Fibroblast of skin of back (primary cell): Measurements from ENCODE around the gene PRSS48.
A peak's percentile ranks its signal among the peaks of the same experiment; 100 is the strongest.
"Not testable (repeated sequence)": the region's sequence is repeated elsewhere in the genome, so short reads cannot be mapped to it uniquely, and the experiment has no call there.

Experiments used
- DNase-seq: peaks from one replicate; pipeline ENCODE4 v3.0.0-alpha.2; 2013

The PRSS48 gene

DNA sequence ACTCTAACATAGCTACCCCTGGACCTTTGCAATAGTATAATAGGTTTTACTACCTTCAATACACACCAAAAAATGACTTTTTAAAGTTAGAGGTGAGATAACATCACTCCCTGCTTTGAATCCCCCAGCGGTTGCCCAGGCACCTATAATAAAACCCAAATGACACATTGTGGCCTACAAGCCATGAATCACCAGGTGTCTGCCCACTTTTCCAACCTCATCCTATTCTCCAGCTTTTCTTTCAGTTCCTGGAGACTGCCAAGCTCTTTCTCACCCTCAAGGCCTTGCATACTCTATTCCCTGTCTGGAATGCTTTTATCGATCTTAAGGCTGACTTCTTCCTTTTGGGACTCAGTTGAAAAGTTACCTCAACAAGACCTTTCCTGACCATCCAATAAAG lies 16.4 kb upstream of the PRSS48 start:
- DNase-seq = no peak

DNA sequence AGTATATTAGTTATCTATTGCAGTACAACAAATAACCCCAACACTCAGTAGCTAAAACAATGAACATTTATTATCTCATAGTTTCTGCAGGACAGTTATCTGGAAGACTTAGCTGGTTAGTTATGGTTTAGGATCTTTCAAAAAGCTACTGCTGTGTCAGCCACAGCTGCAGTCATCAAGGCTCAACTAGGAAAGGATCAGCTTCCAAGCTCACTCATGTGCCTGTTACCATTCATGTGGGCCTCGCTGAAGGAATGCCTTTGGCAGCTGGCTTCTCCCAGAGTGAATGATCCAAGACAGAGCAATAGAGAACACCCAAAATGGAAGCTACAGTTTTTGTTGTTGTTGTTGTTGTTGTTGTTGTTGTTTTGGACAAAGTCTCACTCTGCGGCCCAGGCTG lies 13.5 kb upstream of the PRSS48 start:
- no peak for DNase-seq

DNA sequence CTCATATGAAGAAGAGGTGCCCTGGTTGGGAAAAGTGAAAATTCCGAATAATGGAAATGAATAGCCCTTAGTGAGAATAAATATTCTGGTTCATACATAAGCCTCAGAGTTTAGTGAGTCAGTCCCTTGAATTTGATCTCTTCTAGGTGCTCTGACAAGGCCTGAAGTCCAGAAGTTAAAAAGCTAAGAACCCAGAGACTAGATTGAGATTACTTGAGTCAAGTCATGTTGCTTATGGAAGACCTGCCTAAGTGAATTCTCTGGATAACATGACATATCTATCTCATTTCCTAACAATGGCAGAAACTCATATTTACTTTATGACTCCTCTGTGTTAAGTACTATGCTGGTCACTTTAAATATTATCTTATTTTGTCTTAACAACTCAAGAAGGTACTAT lies 10.5 kb upstream of the PRSS48 start:
- peak; percentile 59 for DNase-seq

DNA sequence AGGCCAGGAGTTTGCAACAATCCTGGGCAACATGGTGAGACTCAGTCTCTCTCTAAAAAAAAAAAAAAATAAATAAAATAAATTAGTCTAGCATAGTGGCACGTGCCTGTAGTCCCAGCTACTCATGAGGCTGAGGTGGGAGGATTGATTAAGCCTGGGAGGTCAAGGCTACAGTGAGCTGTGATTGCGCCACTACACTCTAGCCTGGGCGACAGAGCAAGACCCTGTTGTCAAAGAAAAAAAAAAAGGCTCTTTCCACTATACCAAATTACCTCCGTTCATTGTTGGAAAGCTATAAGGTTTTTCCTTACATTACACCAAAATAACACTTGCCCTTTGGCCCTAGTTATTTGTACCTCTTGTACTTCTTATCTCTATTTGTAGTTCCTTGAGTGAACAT lies 9.9 kb upstream of the PRSS48 start:
- DNase-seq = no peak

DNA sequence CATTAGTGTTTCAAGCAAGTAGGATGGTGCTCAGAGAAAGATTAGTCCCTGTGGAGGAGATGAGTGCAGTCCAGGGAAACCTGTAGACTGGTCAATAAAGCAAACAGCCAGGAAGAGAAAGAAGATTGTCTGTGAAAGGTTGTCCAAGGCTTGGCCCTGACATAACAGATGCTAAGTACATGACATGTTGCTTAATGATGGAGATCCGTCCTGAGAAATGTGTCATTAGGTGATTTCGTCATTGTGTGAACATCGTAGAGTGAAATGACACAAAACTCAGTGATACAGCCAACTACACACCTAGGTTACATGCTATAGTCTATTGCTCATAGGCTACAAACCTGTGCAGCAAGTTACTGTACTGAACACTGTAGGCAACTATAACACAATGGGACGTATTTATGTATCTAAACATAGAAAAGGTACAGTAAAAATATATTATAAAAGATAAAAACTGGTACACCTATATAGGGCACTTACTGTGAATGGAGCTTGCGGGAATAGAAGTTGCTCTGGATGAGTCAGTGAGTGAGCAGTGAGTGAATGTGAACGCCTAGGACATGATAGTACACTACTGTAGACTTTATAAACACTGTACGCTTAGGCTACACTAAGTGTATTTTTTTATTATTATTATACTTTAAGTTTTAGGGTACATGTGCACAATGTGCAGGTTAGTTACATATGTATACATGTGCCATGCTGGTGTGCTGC lies 9.0 kb upstream of the PRSS48 start:
- DNase-seq = no peak

DNA sequence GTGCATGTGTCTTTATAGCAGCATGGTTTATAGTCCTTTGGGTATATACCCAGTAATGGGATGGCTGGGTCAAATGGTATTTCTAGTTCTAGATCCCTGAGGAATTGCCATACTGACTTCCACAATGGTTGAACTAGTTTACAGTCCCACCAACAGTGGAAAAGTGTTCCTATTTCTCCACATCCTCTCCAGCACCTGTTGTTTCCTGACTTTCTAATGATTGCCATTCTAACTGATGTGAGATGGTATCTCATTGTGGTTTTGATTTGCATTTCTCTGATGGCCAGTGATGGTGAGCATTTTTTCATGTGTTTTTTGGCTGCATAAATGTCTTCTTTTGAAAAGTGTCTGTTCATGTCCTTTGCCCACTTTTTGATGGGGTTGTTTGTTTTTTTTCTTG lies 8.1 kb upstream of the PRSS48 start:
- not testable (repeated sequence) for DNase-seq

DNA sequence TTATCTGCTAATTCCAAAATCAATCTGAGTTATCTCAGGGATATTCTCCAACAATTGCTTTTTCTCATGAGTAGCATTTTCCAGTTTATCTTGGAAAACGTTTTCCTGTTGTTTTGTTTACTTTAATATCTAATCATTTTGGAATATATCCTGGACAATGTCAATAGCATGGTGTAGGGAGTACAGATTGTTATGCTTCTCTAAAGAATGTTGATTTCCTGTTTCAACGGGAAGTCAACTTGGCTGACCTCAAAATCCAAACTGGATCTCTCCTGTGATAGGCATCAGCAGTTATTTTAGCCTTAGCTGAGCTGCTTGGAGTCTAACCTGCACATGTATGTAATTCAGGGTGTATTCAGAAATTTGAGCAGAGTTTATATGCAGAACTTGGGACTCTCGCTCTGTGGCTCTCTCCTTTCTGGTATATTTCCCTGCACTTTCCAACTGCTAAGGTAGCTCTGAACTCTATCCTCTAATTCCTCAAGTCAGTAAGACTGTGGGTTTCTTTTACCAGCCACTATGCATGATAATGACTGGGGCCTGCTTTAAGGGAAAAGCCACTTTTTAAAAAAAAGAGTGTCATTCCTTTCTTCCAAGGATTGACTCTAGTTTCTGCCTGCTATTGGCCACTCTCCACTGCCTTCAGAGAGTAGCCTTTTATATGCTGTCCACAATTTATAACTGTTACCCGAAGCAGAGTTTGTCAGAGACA lies 7.7 kb downstream of the PRSS48 start:
- no peak for DNase-seq

DNA sequence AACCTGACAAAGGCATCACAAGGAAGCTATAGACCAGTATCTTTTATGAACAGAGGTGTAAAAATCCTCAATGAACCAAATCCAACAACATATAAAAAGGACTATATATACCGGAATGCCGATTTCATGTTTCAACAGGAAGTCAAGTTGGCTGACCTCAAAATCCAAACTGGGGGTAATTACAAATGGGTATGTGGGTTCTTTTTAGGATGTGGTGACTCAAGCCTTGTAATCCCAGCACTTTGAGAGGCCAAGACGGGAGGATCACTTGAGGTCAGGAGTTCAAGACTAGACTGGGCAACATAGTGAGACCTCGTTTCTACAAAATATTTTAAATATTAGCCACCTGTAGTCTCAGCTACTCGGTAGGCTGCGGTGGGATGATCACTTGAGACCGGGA lies 10.4 kb downstream of the PRSS48 start:
- DNase-seq = peak; percentile 25

DNA sequence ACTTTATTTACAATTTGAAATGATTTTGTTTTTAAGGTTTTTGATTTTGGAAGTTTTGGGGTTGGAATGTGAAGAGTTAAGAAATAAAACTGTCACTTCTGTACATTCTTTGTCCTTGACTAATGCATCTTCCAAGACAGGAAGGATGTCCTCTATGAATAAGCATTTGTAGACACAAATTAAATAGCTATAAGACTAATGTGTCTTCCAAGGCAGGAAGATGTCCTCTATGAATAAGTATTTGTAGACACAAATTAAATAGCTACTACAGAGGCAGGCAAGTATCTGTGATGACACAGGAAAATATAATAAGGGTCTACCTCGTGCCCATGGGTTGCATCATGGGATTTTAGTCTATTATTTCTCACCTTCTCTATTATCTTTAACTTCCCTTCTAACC lies 14.5 kb downstream of the PRSS48 start:
- DNase-seq = peak; percentile 67

DNA sequence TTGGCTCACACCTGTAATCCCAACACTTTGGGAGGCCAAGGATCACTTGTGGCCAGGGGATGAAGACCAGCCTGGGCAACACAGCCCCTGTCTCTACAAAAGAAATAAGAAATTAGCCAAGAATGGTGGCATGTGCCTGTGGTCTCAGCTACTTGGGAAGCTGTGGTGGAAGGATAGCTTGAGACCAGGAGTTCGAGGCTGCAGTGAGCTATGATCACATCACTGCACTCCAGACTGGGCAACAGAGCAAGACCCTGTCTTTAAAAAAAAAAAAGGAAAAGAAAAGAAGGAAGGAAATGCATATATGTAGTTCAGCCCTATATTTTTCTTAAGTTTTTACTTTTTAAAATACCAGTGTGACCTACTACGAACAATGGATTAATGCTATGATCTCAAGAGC lies 15.1 kb downstream of the PRSS48 start:
- no peak for DNase-seq

DNA sequence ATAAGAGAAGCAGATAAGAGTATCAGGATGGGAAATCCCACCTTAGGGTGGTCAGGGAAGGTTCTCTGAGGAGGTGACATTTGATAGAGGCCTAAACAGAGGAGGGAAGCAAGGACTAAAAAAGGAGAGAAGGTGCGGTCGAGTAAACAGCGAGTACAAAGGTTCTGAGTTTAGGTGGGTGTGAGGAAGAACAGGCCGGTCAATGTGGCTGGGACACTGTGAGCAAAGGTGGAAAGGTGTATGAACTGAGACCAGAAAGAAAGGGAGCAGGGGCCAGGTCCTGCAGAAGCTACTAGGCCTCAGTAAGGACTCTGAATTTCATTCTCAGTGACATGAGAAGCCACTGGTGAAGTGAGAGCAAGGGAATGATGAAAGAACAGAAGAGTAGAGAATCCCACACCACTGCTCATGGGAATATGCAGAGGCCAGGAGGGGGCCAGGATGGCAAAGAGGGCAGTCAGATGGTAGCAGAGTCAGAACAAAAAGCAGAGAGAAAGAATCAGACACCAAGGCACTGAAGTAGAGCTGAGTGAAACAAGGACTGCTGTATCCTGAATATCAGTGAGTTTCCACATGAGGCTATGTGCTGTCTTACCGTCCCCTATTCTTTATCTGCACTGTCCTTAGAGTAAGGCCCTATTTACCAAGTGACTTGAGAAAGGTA lies 18.0 kb downstream of the PRSS48 start:
- DNase-seq = no peak

DNA sequence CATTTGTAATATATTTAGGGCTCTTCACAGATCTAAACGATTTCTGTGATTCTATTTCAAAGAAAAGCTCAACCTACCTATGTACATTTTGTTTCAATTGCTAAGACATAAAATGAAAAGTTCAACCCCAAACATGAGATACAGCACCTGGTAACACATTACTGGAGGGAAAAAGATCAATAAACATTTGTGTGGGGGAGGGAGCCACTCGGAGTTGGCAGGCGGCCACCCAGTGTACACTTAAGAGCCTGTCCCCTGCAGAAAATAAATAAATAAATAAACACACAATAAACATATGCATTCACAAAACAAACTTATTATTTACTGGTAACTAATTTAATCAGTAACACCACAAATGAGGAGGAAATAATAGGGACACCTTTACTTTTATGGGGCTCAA lies 19.3 kb downstream of the PRSS48 start:
- no peak for DNase-seq

DNA sequence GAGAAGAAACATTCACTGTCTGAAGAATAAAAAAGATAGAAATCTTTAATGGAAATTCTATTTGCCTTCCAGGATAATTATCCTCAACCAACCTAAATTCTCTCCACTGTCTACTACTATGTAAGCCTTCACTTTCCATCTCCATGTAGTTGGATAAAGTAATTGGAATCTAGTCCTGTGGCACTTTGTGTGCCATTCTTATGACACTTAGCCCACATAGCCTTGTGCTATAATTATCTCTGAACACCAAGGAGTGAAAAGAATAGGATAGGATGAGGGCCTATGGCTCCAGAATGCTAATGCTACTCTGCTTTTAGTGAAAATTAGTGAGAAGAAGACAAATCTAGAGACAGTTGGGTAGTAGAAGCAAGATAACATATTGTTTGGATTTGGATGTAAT lies 20.2 kb downstream of the PRSS48 start:
- DNase-seq = no peak

DNA sequence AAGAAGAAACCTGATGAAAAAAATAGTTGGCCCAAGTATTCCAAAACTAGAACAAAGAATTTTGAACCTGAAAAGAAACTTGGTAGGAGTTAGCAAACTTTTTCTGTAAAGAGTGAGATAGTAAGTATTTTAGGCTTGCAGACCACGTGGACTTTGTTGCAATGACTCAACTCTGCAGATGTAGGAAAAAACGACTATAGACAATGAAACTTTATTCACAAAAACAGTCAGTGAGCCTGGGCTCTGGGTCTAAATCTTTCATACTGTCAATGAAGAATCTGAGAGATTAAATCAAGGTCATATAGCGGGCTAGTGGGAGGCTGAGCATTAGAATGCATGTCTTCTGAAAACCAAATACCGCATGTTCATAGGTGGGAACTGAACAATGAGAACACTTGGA lies 25.5 kb downstream of the PRSS48 start:
- DNase-seq = no peak

DNA sequence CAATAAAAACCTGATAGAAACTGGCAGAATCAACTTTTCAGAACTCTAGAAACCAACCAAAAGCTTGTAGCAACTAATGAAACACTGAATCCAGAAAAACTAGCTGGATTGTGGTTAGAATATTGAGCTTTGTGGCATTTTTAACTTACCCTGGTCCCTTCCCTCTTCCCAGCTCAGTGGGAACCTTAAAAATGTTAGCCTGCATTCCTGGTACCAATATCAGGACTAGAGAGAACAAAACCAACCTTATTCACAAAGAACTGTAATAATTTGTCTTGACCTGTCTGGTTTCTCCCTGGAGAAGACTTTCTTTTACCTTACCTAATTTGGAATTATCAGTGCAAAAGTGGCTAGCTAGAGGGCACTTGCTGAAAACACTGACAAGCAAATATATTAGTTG lies 27.3 kb downstream of the PRSS48 start:
- DNase-seq = no peak

DNA sequence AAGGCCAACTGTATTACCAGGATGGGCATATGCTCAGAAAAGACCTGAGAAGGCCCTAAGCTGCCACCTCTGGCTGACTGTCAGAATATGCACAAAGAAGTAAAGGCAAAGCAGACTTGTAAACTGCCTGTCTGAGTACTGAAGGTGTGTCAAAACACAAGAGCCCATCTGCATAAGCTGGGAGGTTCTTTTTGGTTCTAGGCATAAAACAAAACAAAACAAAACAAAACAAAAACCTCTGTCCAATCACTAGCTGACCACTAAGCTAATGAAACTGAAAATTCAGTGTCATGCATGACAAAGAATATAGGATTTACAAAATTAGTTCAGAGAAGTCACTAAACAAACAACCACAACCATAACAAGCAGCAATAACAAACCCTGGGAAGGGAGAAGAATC lies 27.8 kb downstream of the PRSS48 start:
- DNase-seq = no peak

DNA sequence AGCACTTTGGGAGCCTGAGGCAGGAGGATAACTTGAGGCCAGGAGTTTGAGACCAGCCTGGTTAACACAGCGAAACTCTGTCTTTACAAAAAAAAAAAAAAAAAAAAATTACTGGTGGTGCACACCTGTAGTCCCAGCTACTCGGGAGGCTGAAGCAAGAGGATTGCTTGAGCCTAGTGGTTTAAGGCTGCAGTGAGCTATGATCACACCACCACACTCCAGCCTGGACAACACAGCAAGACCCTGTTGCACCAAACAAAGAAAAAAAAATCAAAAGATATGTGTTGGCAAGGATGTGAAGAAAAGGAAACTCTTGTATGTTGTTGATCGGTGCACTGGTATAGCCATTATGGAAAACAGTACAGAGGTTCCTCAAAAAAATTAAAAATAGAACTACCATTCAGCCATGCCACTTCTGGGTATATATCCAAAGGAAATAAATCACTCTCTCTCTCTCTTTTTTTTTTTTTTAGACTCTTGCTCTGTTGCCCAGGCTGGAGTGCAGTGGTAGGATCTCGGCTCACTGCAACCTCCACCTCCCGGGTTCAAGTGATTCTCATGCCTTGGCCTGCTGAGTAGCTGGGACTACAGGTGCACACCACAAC lies 33.3 kb downstream of the PRSS48 start:
- no peak for DNase-seq

DNA sequence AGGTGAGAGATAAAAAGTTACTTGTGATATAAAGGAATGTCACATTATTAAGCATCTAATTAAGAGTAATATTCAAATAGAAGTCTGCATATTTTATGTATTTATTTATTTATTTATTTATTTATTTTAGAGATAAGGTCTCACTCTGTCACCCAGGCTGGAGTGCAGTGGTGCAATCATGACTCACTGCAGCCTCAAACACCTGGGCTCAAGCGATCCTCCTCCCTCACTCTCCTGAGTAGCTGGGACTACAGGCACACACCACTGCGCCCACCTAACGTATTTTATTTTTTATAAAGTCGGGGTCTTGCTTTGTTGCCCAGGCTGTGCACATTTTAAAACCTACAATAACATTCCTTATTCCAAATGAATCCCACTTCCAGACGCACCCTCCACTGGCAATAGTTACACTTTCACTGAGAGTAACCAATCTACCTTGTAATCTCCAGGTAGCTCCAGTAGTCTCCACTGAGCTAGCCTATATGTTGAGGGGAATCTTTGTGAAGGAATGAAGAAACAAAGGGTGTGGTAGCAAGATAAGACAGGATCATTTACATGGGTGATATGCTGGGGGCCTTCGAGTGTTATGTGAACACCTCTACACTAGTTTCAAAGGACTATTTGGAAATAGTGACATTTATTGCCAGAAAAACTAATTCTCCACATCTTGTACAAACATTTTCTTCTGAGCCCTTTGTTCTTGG lies 36.5 kb downstream of the PRSS48 start:
- no peak for DNase-seq

DNA sequence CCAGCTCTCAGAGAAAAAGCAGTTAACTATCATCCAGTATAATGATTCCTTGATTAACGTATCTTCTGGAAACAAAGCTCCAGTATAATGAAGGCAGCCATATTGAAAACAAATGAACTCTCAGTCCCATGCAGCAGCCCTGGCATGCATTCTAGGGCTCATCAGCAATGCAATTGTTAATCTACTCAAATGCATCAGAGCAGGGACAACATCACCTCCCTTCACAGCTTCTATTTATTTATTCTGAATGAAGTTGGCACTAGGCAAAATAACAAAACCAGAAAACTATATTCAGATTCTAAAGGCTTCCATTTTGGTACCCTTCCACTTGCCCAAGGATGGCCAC lies 37.0 kb downstream of the PRSS48 start:
- DNase-seq = no peak

DNA sequence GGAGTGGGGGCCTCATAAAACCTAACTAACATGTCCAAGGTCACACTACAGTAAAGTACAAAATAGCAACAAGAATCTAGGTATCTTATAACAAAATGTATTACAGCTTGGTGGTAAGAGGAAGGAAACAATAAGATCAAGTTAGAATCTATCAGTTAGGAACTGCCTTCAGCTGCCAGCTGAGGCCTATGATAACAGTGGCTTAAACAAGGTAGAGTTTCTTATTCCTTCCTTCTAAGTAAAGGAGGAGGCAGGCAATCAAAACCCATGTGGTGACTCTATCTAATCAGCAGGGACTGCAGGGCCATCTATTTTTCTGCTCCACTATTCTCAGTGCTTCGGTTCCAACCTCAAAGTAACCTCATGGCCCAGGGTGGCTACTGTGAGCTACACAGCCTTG lies 37.5 kb downstream of the PRSS48 start:
- DNase-seq = no peak

DNA sequence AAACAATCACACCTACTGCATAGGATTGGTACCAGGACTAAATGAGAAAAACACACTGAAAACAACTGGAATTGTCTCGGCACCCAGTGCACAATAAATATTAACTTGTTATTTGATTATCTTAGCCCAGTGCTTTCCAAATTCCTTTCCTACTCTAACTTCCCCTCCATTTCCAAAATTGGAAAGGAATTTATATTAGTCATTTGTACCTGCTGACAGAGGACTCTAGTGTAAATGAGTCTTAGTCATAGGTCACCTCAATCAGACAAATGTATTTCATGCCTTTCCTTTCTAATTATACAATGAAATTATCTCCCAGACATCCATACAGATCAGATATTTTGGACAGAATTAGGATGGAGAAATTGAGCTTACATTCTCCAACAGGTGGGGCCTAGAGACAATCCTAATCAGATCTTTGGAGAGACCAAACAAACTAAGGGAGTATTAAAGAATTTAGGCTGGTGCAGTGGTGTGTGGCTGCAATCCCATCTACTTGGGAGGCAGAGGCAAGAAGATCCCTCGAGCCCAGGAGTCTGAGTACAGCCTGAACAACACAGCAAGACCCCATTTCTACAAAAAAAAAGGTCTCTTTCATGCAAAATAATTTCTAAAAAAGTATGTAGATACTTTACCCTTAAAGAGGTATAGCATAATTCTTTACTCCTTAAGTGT lies 38.4 kb downstream of the PRSS48 start:
- no peak for DNase-seq

DNA sequence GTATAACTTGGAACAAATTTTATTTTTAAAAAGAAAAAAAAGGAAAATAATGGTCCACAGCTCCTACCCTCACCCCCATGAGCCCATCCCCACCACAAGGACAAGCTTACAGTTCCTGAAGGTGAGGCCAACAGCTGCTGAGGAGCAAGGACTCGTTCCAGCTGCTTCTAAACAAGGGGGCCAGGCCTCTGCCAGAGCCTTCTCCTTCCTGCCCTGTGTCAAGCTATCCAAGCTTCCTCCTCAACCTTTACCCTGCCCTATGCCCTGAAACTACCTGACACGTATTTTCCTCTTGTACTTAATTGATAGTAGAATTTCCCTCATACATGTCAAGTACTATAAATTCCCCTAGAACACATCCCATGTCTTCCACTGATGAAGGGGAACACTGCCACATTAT lies 39.7 kb downstream of the PRSS48 start:
- DNase-seq = no peak
